Measurements from ENCODE around the gene TOMM6. TPM values are rescaled to one million over a fixed set of nuclear protein-coding genes. Genes with fewer than 3 reads are reported as not detected.

Gene TOMM6
- 244 TPM for polyA plus RNA-seq (2013, experiment 1 of 2)
- polyA plus RNA-seq (2013, experiment 2 of 2): 241 TPM

DNA sequence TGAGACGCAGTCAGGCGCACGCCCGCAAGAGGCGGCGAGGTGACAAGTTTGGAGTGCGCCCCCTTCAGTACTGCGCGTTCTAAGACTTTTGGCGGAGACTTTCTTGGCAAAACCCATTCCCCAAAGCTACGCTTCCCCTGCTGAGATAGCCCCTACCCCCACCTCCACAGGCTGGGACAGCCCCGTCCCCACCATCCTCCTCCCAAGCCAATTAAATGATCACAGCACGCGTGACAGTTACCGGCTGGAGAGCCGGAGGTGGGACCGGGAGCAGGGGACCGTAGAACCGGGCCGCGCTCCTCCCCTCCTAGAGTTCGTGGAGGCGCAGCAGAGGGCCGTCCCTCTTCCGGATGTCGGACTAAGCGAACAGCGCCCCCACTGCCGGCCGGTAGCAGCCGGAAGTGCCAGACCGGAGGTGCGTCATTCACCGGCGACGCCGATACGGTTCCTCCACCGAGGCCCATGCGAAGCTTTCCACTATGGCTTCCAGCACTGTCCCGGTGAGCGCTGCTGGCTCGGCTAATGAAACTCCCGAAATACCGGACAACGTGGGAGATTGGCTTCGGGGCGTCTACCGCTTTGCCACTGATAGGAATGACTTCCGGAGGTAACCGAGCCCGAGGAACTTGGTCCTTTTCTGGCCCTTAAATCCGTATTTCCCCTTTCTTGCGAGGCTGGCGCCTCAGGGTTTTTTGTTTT lies at the start of gene TOMM6:
Gene TOMM6 (plus strand): TSS at position 476 of the 699 bp plus-strand sequence. CDS start 4 bp downstream, at position 480.
- H2AK5ac ChIP-seq (ENCODE audit: low read length, severe bottlenecking): peak within 1 kb of the TSS; percentile 37
- no peak within 1 kb of the TSS for H2BK120ac ChIP-seq (ENCODE audit: low read depth, low read length)
- peak within 1 kb of the TSS in 1 of 2 experiments; percentile 79 for H3K14ac ChIP-seq (ENCODE audit: low read length in 2 of 2)
- H2BK5ac ChIP-seq (ENCODE audit: low read depth, low read length, poor library complexity, severe bottlenecking): peak within 1 kb of the TSS; percentile 81
- H3K4me1 ChIP-seq (ENCODE audit: control insufficient read depth, insufficient read depth, low read depth, low read length): peaks cover 18% of the 10 kb centered on the region
- peak; percentile 96 for DNase-seq
- H4K8ac ChIP-seq (ENCODE audit: low read length): peak within 1 kb of the TSS; percentile 89
- H3K9ac ChIP-seq (ENCODE audit: low read length): peak within 1 kb of the TSS; percentile 96
- H3K27me3 ChIP-seq (ENCODE audit: control insufficient read depth in 1 of 2, insufficient read depth in 1 of 2, low read length in 2 of 2): no peaks in the 10 kb centered on the region
- H3K79me1 ChIP-seq (replicated peaks; ENCODE audit: low read length, poor library complexity, severe bottlenecking): peaks cover 17% of the 10 kb centered on the region
- under 1% methylated on average over 55 of the region's 55 CpGs for WGBS
- H3K9me3 ChIP-seq (ENCODE audit: control insufficient read depth, low read length): no peaks in the 10 kb centered on the region
- H2BK12ac ChIP-seq (ENCODE audit: low read length in 2 of 2): peak within 1 kb of the TSS in 1 of 2 experiments; percentile 49
- peak within 1 kb of the TSS in 1 of 2 experiments; percentile 66 for H3K23ac ChIP-seq (ENCODE audit: low read length in 2 of 2)
- H3K4me3 ChIP-seq (ENCODE audit: insufficient read depth in 1 of 2, low read depth in 1 of 2, low read length in 2 of 2): peak within 1 kb of the TSS; percentile 69 to 100
- H2AFZ ChIP-seq (ENCODE audit: low read depth, low read length): peak within 1 kb of the TSS; percentile 33
- no peak within 1 kb of the TSS for H2BK15ac ChIP-seq (ENCODE audit: low read depth, poor library complexity, severe bottlenecking)
- peak within 1 kb of the TSS; percentile 58 for H4K91ac ChIP-seq (ENCODE audit: low read length)
- H3K36me3 ChIP-seq (ENCODE audit: control insufficient read depth in 1 of 2, insufficient read depth in 2 of 2, low read depth in 1 of 2, low read length in 2 of 2): peaks cover 6 to 36% of the 10 kb centered on the region in 2 experiments
- H3K4me2 ChIP-seq (ENCODE audit: low read length, poor library complexity, severe bottlenecking): peak within 1 kb of the TSS; percentile 96
- peak within 1 kb of the TSS; percentile 75 to 94 for H3K18ac ChIP-seq (ENCODE audit: low read depth in 1 of 2, low read length in 2 of 2)
- H3K27ac ChIP-seq (ENCODE audit: low read length, poor library complexity, severe bottlenecking): peak within 1 kb of the TSS; percentile 88
- peak within 1 kb of the TSS; percentile 79 to 88 for H3K4ac ChIP-seq (ENCODE audit: low read depth in 1 of 2, low read length in 2 of 2)

DNA sequence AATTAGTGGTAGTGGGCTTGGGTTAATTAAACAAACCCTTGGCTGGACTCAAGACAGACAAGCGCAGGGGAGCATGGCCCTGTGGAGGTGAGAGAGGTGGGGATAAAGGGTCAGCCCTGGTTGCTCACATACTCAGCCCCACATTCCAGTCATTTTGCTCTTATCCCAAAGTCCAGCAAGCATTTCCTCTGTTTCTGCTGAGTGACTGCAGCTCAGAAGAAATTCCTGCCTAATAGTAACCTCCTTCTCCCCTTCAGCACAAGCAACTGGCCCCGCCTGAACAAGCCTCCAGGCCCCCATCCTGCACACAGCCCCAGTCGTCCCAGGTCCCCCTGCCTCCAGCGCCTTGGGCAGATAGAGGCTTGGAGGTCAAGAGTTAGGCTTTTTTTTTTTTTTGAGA lies 48.5 kb upstream of the TOMM6 start:
- Histone ChIP-seq H3K9me3 (ENCODE audit: control insufficient read depth, low read length) (no peaks in the 10 kb centered on the region), H4K8ac (ENCODE audit: low read length) (peak overlapping the region; percentile 1), H2AFZ (ENCODE audit: low read depth, low read length) (no peak overlapping the region), H3K18ac (ENCODE audit: low read depth in 1 of 2, low read length in 2 of 2) (no peak overlapping the region), H2BK12ac (ENCODE audit: low read length in 2 of 2) (no peak overlapping the region), H2BK120ac (ENCODE audit: low read depth, low read length) (no peak overlapping the region), H3K36me3 (ENCODE audit: control insufficient read depth in 1 of 2, insufficient read depth in 2 of 2, low read depth in 1 of 2, low read length in 2 of 2) (no peaks in the 10 kb centered on the region), H3K4ac (ENCODE audit: low read depth in 1 of 2, low read length in 2 of 2) (no peak overlapping the region), H3K79me1 (replicated peaks; ENCODE audit: low read length, poor library complexity, severe bottlenecking) (no peaks in the 10 kb centered on the region), H3K14ac (ENCODE audit: low read length in 2 of 2) (no peak overlapping the region), H2AK5ac (ENCODE audit: low read length, severe bottlenecking) (no peak overlapping the region), H3K4me2 (ENCODE audit: low read length, poor library complexity, severe bottlenecking) (no peak overlapping the region), H4K91ac (ENCODE audit: low read length) (no peak overlapping the region), H2BK15ac (ENCODE audit: low read depth, poor library complexity, severe bottlenecking) (no peak overlapping the region), H3K4me1 (ENCODE audit: control insufficient read depth, insufficient read depth, low read depth, low read length) (peaks cover 8% of the 10 kb centered on the region), H3K27ac (ENCODE audit: low read length, poor library complexity, severe bottlenecking) (no peak overlapping the region), H3K4me3 (ENCODE audit: insufficient read depth in 1 of 2, low read depth in 1 of 2, low read length in 2 of 2) (no peak overlapping the region), H3K23ac (ENCODE audit: low read length in 2 of 2) (no peak overlapping the region), H3K27me3 (ENCODE audit: control insufficient read depth in 1 of 2, insufficient read depth in 1 of 2, low read length in 2 of 2) (peaks cover 0 to 28% of the 10 kb centered on the region in 2 experiments), H2BK5ac (ENCODE audit: low read depth, low read length, poor library complexity, severe bottlenecking) (no peak overlapping the region), H3K9ac (ENCODE audit: low read length) (no peak overlapping the region)
- no peak for DNase-seq
- 92% methylated on average over 2 of the region's 4 CpGs for WGBS

GRCh38 chr6:41740366-41741162 lies 46.9 kb upstream of the TOMM6 start:
- no peak for DNase-seq
- WGBS: 86% methylated on average over 9 of the region's 13 CpGs
- no peak overlapping the region for H3K27ac ChIP-seq (ENCODE audit: low read length, poor library complexity, severe bottlenecking)
- peak overlapping the region; percentile 22 to 78 for H2BK12ac ChIP-seq (ENCODE audit: low read length in 2 of 2)
- H3K4ac ChIP-seq (ENCODE audit: low read depth in 1 of 2, low read length in 2 of 2): no peak overlapping the region
- H2BK120ac ChIP-seq (ENCODE audit: low read depth, low read length): no peak overlapping the region
- H4K91ac ChIP-seq (ENCODE audit: low read length): no peak overlapping the region
- H3K4me3 ChIP-seq (ENCODE audit: insufficient read depth in 1 of 2, low read depth in 1 of 2, low read length in 2 of 2): no peak overlapping the region
- no peak overlapping the region for H2BK5ac ChIP-seq (ENCODE audit: low read depth, low read length, poor library complexity, severe bottlenecking)
- H3K27me3 ChIP-seq (ENCODE audit: control insufficient read depth in 1 of 2, insufficient read depth in 1 of 2, low read length in 2 of 2): peaks cover 0 to 28% of the 10 kb centered on the region in 2 experiments
- peak overlapping the region; percentile 66 for H4K8ac ChIP-seq (ENCODE audit: low read length)
- no peak overlapping the region for H3K14ac ChIP-seq (ENCODE audit: low read length in 2 of 2)
- no peak overlapping the region for H3K23ac ChIP-seq (ENCODE audit: low read length in 2 of 2)
- H3K36me3 ChIP-seq (ENCODE audit: control insufficient read depth in 1 of 2, insufficient read depth in 2 of 2, low read depth in 1 of 2, low read length in 2 of 2): no peaks in the 10 kb centered on the region
- H2AFZ ChIP-seq (ENCODE audit: low read depth, low read length): no peak overlapping the region
- H3K79me1 ChIP-seq (replicated peaks; ENCODE audit: low read length, poor library complexity, severe bottlenecking): no peaks in the 10 kb centered on the region
- no peak overlapping the region for H3K18ac ChIP-seq (ENCODE audit: low read depth in 1 of 2, low read length in 2 of 2)
- H3K9me3 ChIP-seq (ENCODE audit: control insufficient read depth, low read length): no peaks in the 10 kb centered on the region
- peaks cover 8% of the 10 kb centered on the region for H3K4me1 ChIP-seq (ENCODE audit: control insufficient read depth, insufficient read depth, low read depth, low read length)
- H3K4me2 ChIP-seq (ENCODE audit: low read length, poor library complexity, severe bottlenecking): no peak overlapping the region
- H2AK5ac ChIP-seq (ENCODE audit: low read length, severe bottlenecking): no peak overlapping the region
- H2BK15ac ChIP-seq (ENCODE audit: low read depth, poor library complexity, severe bottlenecking): no peak overlapping the region
- H3K9ac ChIP-seq (ENCODE audit: low read length): no peak overlapping the region
